Kidney (tissue), 14 donors: ENCODE results near the gene EGR2. TPM values are rescaled to one million over a fixed set of nuclear protein-coding genes. Genes with fewer than 3 reads are reported as not detected.
A peak's percentile ranks its signal among the peaks of the same experiment; 100 is the strongest.
"Not testable (repeated sequence)": the region's sequence is repeated elsewhere in the genome, so short reads cannot be mapped to it uniquely, and the experiment has no call there.

Experiments used
- DNase-seq, 5 donors: peaks; one replicate each; pipeline ENCODE4 v3.0.0-alpha.2; 2013 to 2020
- FAIRE-seq: peaks from 2 replicates; lab custom pipeline; 2012; peaks lifted over from hg19 to GRCh38; lab: Jason Lieb, UNC
- H3K27ac ChIP-seq, 2 donors: one replicate each; pipeline ENCODE4 v1.7.0; 2013; ENCODE audit warnings: low read depth in 2 of 2, low read length in 2 of 2, inconsistent platforms in 1 of 2
- H3K27me3 ChIP-seq: one replicate; pipeline ENCODE4 v1.7.1; 2013; ENCODE audit warnings: low read length, inconsistent platforms; ENCODE audit not compliant: control insufficient read depth, insufficient read depth
- H3K36me3 ChIP-seq, 3 donors: one replicate each; pipeline versions ENCODE4 v1.7.0 to v1.7.1; 2013; ENCODE audit warnings: low read length in 3 of 3, control low read depth in 1 of 3, inconsistent platforms in 1 of 3; ENCODE audit not compliant: insufficient read depth in 3 of 3, control insufficient read depth in 2 of 3
- H3K4me1 ChIP-seq, 3 donors: one replicate each; pipeline versions ENCODE4 v1.7.0 to v1.7.1; 2013; ENCODE audit warnings: low read length in 3 of 3, inconsistent platforms in 1 of 3, low read depth in 1 of 3; ENCODE audit not compliant: control insufficient read depth in 2 of 3, insufficient read depth in 2 of 3
- H3K4me3 ChIP-seq, 3 donors: one replicate each; pipeline versions ENCODE4 v1.7.0 to v1.8.1; 2013; ENCODE audit warnings: low read length in 3 of 3, control low read depth in 1 of 3, inconsistent platforms in 1 of 3
- H3K9ac ChIP-seq, 3 donors: one replicate each; pipeline versions ENCODE4 v1.7.0 to v1.7.1; 2013; ENCODE audit warnings: low read length in 3 of 3, control low read depth in 1 of 3, inconsistent platforms in 1 of 3
- H3K9me3 ChIP-seq, 3 donors: one replicate each; pipeline versions ENCODE4 v1.7.0 to v1.7.1; 2013; ENCODE audit warnings: low read length in 3 of 3, control low read depth in 1 of 3, inconsistent platforms in 1 of 3; ENCODE audit not compliant: control insufficient read depth in 2 of 3, insufficient read depth in 1 of 3
- intact Hi-C: fragments of 100-400 bp; cut with DNase I; formaldehyde crosslinking; loops from one replicate; pipeline ENCODE4 v1.11.1; 2022
- polyA plus RNA-seq: library from polyadenylated mRNA; stranded (reverse); fragments of 350-450 nt; fragmentation: Illumina TruSeq; extraction: RNeasy Lipid Tissue Mini Kit (QIAGEN cat#74804); gene quantifications from one replicate; pipeline ENCODE4 v1.2.3, GENCODE V29; 2014; ENCODE audit warnings: low read depth, low replicate concordance; ENCODE audit not compliant: insufficient read depth
- total RNA-seq: library from RNA; stranded (reverse); fragmentation: NEBNext Ultra II Directional; extraction: Animal tissue kit (Norgen Biotek cat#: 25700); gene quantifications from one replicate; pipeline ENCODE4 v1.2.1, GENCODE V29; 2021
- TF ChIP-seq, protein P1 (sequence below): IDR thresholded peaks from 3 replicates; pipeline ENCODE4 v1.5.1; 2012; ENCODE audit warnings: mild to moderate bottlenecking, moderate library complexity, borderline replicate concordance; ENCODE audit not compliant: insufficient read depth; ENCODE audit errors: extremely low read depth
- donor health status: control.
- donor health status: control.
- donor health status: control.
- donor health status: control.
- donor health status: control.
- donor health status: DM: yes; HTN: yes; CAD: no.
- donor health status: Normal renal cell carcinoma (clear cell type).

The EGR2 gene
- total and polyA plus RNA-seq, 2 donors from 2014 or later, result 0.30 to 1.6 TPM

- Histone ChIP-seq H3K9ac (no peak overlapping the region), H3K9me3 (no peaks in the 10 kb centered on the region), H3K4me1 (no peaks in the 10 kb centered on the region), H3K36me3 (no peaks in the 10 kb centered on the region), H3K4me3 (no peak overlapping the region), H3K27me3 (no peaks in the 10 kb centered on the region), H3K27ac (no peak overlapping the region)
- intact Hi-C loops, result no loop called here
- DNase-seq (peak in 1 of 5 donors; percentile 27), FAIRE-seq (no peak)
- TF ChIP-seq, protein P1, sequence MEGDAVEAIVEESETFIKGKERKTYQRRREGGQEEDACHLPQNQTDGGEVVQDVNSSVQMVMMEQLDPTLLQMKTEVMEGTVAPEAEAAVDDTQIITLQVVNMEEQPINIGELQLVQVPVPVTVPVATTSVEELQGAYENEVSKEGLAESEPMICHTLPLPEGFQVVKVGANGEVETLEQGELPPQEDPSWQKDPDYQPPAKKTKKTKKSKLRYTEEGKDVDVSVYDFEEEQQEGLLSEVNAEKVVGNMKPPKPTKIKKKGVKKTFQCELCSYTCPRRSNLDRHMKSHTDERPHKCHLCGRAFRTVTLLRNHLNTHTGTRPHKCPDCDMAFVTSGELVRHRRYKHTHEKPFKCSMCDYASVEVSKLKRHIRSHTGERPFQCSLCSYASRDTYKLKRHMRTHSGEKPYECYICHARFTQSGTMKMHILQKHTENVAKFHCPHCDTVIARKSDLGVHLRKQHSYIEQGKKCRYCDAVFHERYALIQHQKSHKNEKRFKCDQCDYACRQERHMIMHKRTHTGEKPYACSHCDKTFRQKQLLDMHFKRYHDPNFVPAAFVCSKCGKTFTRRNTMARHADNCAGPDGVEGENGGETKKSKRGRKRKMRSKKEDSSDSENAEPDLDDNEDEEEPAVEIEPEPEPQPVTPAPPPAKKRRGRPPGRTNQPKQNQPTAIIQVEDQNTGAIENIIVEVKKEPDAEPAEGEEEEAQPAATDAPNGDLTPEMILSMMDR, result no peak
Observed at GRCh38 chr10:62788861-62789467, 27.2 kb downstream of the EGR2 start.

DNA sequence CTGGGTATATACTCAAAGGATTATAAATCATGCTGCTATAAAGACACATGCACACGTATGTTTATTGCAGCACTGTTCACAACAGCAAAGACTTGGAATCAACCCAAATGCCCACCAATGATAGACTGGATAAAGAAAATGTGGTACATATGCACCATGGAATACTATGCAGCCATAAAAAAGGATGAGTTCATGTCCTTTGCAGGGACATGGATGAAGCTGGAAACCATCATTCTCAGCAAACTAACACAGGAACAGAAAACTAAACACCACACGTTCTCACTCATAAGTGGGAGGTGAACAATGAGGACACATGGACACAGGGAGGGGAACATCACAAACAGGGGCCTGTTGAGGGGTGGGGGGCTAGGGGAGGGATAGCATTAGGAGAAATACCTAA, 27.9 kb downstream of the EGR2 start:
- intact Hi-C loops, FAIRE-seq, H3K36me3 ChIP-seq, H3K9ac ChIP-seq, DNase-seq, H3K27ac ChIP-seq, H3K4me3 ChIP-seq, H3K9me3 ChIP-seq, H3K4me1 ChIP-seq, H3K27me3 ChIP-seq: not testable (repeated sequence)

GRCh38 chr10:62784537-62784936, 31.6 kb downstream of the EGR2 start:
- H3K36me3 ChIP-seq, DNase-seq, H3K4me1 ChIP-seq, H3K4me3 ChIP-seq, FAIRE-seq, H3K9me3 ChIP-seq, intact Hi-C loops, H3K27me3 ChIP-seq, H3K9ac ChIP-seq, H3K27ac ChIP-seq: not testable (repeated sequence)

DNA sequence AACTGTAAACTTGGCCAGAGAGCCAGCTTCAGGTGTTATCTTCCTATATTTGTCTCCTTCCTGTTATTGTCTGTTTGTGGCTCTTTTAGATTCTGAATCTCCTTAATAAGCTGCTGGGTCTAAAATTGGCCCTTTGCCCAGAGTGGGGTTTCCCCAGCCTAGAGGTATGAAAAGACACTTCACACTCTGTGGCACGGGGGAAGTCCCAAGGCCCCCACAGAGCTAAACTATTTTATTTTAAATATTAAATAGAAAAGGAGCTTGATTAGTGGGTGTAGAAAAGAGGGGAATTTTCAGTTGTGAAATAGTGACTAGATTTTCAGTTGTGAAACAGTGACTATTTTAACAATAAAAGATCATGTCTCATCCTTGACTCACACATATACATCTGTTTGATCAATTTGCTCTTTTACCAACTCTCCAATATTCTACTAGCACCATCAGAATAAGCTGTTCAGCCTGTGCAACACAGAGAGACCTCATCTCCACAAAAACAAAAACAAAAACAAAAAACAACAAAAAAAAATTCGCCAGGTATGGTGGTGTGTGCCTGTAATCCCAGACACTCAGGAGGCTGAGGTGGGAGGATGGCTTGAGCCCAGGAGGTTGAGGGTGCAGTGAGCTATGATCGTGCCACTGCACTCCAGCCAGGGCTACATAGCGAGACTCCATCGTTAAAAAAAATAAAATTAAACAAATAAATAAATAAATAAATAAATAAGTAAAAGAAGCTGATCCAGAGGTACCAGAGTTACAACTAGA, 36.5 kb downstream of the EGR2 start:
- DNase-seq (no peak), FAIRE-seq (no peak)
- no peak overlapping the region for H3K9ac ChIP-seq
- TF ChIP-seq, protein P1, result no peak
- no peaks in the 10 kb centered on the region for H3K4me1 ChIP-seq
- intact Hi-C loops, result no loop called here
- H3K27ac ChIP-seq, result no peak overlapping the region
- no peaks in the 10 kb centered on the region for H3K9me3 ChIP-seq
- H3K27me3 ChIP-seq, result no peaks in the 10 kb centered on the region
- no peaks in the 10 kb centered on the region for H3K36me3 ChIP-seq
- no peak overlapping the region for H3K4me3 ChIP-seq
